ENCODE measurements around the gene SATB1.

- peak; percentile 83 for TF ChIP-seq CTCF (conservative IDR thresholded peaks at IDR 0.05; ENCODE audit: low read depth, low read length)
- TF ChIP-seq EZH2 (IDR thresholded peaks at IDR 0.05; ENCODE audit: low read length, unreplicated experiment), result no peak
Measured at GRCh38 chr3:18389108-18389733, 35.9 kb downstream of the SATB1 start.
